GM12872 (cell line): ENCODE results near the gene PHF19.

Experiments used
- TF ChIP-seq, protein P1 (sequence below): IDR thresholded peaks from 3 replicates; pipeline ENCODE4 v1.5.1; 2011; ENCODE audit warnings: low read depth, mild to moderate bottlenecking, low read length, moderate library complexity; ENCODE audit not compliant: insufficient read depth

Gene PHF19

DNA sequence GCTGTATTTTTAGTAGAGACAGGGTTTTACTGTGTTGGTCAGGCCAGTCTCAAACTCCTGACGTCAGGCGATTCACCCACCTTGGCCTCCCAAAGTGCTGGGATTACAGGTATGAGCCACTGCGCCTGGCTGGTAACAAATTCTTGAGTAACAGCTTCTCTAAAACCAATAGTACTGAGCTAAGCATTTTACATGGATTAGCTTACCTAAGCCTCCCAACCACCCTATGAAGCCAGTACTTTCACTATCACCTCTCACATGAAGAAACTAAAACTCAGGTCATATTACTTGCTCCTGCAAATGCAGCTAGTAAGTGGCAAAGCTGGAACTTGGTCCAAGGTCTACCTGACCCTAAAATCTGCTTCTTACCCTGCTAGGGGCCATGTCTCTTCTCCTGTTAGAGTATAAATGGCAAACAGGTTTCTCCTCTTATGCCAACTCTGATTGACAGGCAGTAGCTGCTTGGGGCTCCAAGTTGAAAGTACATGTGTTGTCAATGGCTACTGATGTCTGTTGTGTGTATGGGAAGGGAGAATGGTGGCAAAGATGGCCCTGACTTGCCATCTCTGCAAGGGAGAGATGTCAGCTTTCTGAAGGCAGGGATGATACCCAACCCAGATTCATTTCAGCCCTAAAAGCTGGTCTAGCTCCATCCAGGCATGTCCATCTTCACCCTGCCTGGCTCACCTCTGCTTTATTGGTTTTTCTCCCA, 4.0 kb downstream of the PHF19 start:
- TF ChIP-seq, protein P1, sequence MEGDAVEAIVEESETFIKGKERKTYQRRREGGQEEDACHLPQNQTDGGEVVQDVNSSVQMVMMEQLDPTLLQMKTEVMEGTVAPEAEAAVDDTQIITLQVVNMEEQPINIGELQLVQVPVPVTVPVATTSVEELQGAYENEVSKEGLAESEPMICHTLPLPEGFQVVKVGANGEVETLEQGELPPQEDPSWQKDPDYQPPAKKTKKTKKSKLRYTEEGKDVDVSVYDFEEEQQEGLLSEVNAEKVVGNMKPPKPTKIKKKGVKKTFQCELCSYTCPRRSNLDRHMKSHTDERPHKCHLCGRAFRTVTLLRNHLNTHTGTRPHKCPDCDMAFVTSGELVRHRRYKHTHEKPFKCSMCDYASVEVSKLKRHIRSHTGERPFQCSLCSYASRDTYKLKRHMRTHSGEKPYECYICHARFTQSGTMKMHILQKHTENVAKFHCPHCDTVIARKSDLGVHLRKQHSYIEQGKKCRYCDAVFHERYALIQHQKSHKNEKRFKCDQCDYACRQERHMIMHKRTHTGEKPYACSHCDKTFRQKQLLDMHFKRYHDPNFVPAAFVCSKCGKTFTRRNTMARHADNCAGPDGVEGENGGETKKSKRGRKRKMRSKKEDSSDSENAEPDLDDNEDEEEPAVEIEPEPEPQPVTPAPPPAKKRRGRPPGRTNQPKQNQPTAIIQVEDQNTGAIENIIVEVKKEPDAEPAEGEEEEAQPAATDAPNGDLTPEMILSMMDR: no peak

DNA sequence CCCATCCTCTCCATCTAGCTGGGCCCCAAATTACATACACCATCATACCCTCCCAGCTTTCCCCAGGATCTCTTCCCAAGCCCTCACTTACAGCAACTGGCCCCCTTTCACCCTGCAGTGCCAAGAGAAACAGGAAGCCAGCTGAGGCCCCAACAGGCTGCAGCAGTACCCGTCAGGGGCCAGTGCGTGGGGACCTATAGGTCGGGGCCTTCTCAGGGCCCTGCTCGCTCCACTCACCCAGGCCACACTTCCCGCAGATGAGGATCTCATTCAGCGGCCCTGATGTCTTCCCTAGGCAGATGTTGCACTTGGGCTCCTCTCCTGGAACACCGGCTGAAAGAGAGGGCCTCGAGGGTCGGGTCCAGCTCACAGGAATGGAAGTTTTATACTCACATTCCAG, 6.8 kb downstream of the PHF19 start:
- TF ChIP-seq, protein P1: no peak

- TF ChIP-seq, protein P1: no peak
Observed at GRCh38 chr9:120869726-120870125, 7.3 kb downstream of the PHF19 start.

GRCh38 chr9:120869360-120869687, 7.7 kb downstream of the PHF19 start:
- TF ChIP-seq, protein P1: no peak

- TF ChIP-seq, protein P1: peak; percentile 60
Observed at GRCh38 chr9:120868676-120869359, 8.2 kb downstream of the PHF19 start.

DNA sequence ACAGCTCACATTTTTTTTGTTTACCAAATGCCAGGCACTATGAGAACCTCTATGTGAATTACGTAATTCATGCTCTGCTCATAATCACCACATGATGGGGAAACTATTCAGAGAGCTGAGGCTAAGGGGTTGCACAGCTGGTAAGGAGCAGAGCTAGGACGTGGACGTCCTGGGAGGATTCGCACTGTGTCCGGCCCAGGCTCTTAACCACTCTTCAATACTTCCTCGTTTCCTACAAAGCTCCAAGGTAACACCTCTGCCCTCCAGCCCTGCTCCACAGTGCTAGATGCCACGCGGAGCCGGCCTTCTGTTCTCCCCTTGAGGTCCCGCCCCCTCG, 8.7 kb downstream of the PHF19 start:
- TF ChIP-seq, protein P1: 0 out of 3 replicates have a peak, but pooled peaks have one; percentile 3

- TF ChIP-seq, protein P1: no peak
Observed at GRCh38 chr9:120867676-120868338, 9.2 kb downstream of the PHF19 start.
